GM21381 (cell line): Measurements from ENCODE around the gene ARFRP1.

Experiments used
- ATAC-seq: cut with Tn5 transposase; IDR thresholded peaks from one replicate; pipeline ENCODE4 v1.9.1; 2021; ENCODE audit warnings: mild to moderate bottlenecking, moderate library complexity; ENCODE audit not compliant: unreplicated experiment

ARFRP1 gene

DNA sequence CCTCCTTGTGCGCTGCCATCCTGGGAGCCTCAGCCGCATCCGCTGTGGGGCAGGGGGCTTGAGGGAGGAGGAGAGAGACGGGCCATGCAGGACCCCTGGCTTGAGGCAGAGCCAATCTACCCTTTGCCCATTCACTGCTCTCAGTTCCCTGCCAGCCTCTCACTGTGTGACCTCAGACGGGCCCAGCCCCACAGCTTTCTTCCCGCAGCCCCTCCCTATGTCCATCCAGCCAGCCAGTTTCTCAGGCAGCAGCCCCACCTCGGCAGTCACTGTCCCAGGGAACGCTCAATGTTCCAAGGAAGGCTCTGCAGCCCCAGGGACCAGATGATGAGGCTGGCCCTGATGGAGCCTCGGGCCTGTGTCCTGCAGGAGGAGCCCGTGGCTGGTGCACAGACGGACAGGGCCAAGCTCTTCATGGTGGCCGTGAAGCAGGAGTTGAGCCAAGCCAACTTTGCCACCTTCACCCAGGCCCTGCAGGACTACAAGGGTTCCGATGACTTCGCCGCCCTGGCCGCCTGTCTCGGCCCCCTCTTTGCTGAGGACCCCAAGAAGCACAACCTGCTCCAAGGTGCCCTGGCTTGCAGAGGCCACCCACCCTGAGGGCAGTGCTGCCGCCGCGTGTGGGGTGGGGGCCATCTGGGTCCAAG is 15.2 kb downstream of the ARFRP1 start:
- no peak for ATAC-seq

DNA sequence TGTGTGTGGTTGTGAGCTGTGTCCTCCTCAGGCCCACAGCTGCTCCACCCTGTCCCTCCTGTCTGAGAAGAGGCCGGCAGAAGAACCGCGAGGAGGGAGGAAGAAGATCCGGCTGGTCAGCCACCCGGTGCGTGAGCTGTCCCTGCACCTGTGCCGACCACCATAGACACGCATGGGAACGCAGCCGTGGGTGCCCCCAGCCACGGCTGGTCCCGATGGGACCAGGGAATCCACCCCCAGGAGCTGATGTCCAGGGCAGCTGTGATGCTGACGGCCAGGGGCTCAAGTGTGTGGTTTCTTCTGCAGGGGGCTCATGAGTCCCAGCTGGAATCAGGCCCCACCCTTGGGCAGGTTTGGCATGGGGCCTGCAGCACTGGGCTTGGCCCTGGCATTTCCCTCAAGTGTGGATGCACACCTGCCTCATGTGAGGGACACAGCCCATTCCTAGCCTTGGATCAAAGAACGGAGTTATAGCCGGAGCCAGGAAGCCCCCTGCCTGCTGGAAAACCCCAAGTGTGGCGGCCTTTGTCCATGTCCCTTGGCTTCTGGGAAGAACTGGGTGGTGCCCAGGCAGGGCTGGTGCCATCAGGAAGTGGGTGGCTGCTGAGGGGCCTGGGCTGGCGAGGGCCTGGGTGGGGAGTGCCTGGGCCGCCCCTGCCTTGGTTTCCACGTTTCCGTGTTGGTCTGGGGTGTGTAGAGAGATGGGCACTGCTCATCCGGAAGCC is 15.9 kb downstream of the ARFRP1 start:
- no peak for ATAC-seq

DNA sequence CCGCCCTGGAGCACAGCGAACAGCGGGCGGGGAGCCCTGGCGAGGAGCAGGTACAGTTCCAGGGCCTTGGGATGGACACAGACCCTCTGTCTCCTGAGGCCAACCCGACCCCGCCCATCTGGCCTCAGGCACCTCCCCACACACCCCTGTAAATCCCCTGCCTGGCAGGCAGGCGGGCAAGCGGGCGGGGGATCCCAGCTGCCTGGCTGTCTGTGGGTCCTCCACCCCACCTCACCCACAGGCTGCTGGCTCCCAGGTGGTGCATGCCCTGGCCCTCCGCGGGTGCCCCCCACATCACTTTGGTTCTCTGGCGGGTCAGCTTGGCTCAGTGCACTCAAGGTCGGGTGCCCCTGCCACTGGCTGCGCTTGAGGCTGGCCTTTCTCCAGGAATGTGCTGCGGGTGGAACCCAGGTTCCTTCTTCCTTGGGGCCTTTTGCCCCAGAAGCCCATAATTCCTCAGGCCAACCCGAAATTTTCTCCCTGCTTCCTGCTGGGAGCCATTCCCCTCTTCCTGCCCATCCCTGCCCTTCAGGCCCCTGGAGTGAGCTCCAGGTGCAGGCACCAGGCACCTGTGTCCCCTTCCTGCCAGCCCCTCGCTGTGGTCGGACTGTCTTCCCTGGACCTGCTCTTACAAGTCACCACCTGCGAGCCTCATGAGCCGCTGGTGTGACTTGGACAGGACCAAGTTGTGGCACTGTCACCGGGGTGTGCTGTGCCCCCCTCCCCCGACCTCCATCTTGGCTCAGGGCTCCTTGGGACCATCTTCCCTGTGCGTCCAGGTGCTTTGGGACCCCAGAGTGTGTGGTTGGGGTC is 16.7 kb downstream of the ARFRP1 start:
- ATAC-seq, result no peak

DNA sequence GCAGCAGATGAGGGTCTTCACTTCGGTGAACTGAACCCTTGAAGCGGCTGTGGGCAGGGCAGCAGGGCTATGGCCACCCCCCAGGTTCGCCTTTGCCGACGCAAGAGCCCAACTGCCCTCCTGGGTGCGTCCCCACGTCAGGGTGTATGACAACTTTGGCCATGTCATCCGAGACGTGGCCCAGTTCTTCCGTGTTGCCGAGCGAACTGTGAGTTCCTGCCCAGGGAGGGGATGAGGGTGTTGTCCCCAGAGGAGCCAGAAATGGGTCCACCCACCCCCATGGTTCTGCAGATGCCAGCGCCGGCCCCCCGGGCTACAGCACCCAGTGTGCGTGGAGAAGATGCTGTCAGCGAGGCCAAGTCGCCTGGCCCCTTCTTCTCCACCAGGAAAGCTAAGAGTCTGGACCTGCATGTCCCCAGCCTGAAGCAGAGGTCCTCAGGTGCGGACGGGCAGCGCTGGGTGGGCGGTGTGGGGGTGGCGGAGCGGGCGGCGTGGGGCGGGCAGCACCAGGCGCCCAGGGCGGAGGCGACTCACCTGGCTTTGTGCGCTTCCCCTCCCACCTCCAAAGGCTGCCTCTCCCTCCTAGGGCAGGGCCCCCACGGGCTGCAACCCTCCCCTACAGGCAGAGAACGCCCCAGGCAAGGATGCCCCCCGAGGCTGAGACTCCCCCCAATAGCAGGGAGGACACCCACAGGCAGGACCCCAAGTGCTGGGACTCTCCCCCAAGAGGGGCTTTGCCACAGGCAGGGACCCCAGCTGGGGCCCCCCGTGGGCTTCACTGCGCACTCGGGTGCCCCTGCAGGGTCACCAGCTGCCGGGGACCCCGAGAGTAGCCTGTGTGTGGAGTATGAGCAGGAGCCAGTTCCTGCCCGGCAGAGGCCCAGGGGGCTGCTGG is 17.5 kb downstream of the ARFRP1 start:
- no peak for ATAC-seq

DNA sequence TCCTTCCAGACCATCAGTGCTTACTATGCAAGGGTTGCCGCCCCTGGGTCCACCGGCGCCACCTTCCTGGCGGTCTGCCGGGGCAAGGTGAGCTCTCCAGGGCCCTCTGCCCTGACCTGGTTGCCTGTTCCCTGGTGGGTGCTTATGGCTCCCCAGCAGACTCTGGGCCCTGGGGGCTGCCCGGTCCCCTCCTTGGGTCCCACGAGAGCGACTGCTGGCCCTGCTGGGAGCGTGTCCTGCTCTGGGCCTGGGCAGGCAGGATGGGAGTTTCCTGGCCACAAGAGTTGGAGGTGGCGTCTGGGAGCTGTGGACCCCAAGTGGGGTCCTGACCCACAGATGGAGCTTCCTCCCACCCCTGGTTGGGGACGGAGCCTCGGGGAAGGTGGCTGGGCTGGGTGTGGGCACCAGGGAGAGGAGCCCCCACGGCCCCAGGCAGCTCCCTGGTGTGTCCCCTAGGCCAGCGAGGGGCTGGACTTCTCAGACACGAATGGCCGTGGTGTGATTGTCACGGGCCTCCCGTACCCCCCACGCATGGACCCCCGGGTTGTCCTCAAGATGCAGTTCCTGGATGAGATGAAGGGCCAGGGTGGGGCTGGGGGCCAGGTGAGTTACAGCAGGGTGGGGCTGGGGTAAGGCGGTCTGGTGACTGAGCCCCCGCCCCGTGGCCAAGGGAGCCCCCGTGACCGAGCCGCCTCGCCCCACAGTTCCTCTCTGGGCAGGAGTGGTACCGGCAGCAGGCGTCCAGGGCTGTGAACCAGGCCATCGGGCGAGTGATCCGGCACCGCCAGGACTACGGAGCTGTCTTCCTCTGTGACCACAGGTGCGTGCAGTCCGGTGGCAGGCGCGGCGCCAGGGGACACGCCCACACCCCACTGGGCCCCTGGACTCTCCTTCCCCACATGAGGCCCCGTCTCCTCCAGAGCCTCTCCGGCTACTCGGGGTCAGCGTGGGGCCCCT is 18.5 kb downstream of the ARFRP1 start:
- no peak for ATAC-seq

DNA sequence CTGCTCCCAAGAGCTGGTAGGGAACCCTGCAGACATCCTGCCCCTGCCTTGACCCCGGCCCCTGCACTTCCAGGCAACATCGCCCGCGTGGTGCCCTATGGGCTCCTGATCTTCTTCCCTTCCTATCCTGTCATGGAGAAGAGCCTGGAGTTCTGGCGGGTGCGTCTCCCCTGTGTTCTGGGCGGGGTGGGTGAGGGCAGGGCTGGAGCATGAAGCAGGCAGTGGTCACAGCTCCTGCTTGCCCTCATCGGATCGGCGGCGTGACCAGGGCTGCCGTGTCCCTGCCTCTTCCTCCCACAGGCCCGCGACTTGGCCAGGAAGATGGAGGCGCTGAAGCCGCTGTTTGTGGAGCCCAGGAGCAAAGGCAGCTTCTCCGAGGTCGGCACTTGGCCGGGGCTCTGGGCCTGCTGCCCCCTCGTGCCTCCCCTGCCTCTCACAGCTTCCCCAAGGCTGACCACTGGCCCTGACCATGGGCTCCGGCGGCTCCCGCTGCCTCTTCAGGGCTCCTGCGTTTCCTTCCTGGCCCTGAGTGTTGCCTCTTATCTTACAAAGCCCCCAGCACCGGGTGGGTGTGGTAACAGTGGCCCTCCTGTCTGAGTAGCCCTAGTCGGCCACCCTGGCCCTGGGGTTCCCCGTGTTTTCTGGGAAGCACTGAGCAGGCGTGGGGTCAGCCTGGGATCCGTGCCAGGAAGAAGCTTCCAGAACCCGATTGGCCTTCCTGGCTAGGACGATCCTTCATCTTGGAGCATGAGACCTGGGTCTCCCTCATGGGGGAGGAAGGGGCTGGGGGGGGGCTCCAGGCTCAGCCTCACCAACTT is 19.3 kb downstream of the ARFRP1 start:
- ATAC-seq, result no peak

DNA sequence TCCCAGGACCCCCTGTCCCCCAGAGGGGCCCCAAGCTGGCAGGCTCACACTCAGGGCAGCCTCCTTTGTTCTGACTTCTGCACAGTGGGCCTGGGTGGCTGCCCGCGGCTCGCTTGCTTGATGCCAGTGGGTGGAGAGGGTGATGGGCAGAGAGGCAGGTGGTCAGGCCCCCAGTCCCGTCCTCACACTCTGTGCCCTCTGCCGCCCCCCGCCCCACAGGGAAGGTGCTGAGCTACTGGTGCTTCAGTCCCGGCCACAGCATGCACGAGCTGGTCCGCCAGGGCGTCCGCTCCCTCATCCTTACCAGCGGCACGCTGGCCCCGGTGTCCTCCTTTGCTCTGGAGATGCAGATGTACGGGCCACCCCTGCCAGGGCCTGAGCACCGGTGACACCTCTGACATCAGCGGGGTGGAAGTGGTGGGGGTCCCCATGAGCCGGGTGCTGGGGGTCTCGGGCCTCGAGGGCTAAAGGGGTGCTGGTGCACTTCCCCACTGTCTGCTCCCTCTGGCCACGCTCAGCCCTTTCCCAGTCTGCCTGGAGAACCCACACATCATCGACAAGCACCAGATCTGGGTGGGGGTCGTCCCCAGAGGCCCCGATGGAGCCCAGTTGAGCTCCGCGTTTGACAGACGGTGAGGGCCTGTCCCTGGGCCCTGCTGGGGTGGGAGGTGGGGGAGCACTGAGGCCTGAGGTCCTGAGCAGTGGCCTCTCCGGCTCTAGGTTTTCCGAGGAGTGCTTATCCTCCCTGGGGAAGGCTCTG is 20.2 kb downstream of the ARFRP1 start:
- no peak for ATAC-seq

DNA sequence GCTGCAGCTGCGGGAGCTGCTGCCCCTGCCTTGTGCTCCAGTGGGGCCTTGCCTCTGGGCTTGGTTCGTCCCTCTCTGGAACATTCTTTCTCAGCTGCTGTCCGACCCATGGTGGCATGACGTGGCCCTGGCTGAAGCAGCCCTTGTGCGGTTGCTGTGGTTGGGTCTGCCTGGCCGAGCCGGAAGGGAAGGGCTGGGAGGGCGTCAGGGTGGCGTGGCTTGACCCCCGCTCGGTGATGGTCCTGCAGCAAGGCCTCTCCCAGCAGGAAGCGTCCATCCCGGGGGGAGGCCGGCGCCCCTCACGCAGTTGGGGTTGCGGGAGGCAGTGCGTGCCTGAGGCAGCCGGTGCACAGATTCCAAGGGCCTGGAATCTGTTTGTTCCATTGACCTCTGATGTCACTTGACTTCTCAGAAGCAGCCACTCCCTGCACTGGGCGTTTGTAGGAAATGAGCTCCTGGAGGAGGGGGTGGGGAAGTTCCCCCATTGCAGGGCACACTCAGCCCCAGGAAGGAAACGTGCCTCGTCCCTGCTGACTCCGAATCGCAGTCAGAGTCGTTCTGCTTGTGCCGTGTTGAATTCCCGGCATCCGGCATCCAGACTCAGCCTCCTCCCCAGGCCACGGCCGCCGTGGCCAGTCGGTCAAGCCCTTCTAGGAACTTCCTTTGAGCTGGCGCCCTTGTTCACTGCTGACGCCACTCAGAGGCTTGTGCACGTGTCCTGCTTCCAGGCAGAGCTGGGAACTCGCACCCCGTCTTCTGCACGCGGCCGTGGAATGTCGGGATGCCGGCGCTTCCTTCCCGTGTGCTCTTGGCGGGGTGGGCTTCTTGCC is 21.1 kb downstream of the ARFRP1 start:
- ATAC-seq, result no peak

DNA sequence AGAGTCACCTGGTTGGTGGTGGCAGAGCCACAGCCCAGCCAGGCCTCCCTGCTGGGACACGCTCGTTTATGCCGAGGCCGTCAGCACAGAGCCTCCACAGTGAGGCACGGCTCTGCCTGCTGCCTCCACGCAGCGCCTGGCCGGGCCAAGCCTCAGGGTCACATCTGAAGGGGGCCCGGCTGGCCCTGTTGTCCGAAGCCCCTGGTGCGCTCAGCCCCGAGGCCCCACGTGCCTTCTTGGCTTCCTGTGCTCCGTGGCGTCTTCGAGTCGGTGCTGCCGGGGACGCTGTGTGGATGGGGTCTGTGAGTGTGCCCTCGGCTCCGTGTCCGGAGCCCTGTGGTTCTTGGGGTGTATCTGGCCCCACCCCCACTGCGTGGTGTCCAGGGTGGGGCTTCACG is 21.7 kb downstream of the ARFRP1 start:
- ATAC-seq, result no peak

DNA sequence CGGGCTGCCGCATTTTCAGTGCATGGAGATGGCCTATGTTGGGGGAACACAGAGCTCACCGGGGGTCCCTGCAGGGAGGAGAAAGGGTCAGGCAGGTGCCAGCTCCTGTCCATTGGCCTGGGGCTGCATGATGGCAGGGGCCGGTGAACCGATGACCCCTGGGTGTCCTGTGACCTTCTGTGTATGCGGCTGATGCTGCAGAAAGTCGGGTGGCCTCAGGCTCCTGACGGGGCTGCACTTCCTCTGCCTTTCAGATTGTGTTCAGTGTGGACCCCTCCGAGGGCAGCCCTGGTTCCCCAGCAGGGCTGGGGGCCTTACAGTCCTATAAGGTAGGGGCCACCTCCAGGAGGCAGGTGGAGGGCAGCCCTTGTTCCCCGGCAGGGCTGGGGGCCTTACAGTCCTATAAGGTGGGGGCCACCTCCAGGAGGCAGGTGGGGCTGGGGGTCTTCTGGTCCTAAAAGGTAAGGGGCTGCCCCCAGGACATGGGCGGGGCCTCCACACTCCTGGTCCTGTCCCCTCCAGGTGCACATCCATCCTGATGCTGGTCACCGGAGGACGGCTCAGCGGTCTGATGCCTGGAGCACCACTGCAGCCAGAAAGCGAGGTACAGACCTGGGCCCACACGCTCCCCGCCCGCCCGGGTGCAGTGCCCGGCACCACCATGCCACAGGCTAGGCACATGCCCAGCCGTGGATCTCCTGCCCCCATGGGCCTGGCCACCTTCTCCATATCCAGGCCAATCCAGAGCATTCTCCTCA is 22.3 kb downstream of the ARFRP1 start:
- no peak for ATAC-seq

DNA sequence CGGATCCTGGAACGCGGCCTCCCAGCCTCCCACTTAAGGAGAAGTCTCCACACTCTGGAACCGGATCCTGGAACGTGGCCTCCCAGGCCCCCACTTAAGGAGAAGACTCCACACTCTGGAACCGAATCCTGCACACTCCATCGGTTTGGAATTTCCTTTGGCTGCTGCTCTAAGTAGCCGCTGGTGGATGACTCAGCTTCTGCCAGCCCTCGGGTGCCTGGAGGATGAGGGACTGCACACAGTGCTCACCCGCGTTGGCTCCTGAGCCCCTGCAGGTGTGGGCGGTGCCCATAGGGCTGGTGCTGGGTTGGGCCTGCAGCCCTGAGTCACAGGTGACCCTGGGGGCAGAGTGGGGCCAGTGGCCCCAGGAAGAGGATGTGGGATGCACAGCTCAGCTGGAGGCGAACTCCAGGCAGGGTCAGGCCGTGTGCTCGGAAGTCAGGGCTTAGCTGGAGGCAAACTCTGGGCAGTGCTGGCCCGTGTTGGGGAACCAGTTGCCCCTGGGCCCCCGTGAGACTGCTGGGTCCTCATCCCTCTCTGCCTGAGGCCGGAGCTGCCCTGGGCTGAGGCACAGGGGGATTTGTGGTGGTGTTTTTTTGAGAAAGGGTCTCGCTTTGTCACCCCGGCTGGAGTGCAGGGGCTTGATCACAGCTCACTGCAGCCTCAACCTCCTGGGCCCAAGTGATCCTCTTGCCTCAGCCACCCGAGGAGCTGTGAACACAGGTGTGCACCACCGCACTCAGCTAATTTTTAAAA is 25.2 kb downstream of the ARFRP1 start:
- ATAC-seq, result no peak

DNA sequence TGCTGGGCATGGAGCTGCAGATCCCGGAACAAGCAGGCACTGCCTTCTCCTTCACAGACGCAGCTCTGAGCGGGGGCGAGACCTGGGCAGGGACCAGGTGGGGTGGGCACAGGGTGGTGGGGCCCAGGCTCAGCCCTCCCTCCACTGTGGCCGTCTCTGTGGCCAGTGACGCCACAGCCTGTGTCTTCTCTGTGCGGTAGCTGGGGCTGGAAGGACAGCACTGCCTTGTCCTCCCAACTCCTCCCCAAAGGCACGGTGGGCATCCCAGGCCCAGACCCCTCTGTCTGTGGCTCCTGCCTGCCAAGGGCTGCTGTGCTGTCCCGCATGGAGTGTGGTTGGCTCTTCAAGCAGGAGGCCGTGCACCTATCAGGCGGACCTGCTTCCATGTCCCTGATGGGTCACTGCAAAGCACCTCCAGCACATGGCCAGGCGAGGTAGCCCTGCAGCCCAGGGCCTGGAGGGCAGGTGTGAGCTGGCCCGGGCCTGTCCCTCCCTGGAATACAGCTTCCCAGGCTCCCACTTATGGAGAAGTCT is 26.1 kb downstream of the ARFRP1 start:
- ATAC-seq, result no peak

DNA sequence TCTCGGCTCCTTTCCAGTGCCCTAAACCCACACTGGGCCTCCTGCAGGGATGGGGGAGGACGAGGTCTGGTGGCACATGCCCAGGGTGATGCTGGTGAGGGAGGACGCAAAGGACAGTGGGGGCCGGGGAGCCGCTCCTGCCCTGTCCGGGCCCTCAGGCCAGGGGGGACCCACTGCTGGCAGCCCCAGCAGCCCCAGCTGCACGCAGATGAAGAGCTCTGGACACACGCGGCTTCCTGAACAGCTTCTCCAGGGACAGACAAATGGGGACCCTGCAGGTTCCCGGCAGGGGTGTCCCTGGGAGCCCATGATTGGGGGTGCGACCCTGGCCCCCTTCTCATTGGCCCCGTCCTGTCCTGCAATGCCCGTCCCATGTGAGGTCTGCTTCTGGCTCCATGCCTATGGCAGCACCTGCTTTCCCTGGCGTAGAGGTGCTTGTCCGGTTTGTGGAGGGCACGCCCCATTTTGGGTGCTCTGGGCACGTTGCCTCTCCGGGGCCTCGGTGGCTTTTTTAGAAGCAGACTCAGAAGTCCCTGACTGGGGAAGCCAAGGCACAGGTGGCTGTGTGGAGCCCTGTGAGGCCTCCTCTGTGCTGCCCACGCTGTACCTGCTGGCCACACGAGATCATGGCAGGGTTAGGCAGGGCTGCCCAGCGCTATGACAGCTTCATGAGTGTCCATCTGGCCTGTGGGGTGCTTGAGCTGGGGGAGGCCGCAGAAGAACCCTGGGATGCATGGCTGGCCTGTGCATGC is 26.7 kb downstream of the ARFRP1 start:
- no peak for ATAC-seq

DNA sequence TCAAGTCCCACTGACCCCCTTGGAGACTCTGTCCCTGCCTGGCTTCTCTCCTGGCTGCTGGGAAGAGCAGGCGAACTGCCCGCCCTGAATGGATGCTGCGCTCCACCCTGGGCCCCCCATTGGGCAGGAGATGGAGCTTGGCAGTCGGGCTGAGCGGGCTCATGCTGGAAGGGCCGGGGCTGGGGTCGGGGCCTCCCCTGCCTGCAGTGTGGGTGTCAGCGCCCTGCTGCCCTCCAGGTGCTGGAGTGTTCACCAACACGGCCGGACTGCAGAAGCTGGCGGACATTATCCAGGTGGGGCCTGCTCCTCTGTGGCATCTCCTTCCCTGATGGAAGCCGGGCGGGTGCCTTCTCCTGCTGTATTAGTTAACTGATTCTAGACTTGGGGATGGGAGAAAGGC is 27.3 kb downstream of the ARFRP1 start:
- ATAC-seq, result no peak

DNA sequence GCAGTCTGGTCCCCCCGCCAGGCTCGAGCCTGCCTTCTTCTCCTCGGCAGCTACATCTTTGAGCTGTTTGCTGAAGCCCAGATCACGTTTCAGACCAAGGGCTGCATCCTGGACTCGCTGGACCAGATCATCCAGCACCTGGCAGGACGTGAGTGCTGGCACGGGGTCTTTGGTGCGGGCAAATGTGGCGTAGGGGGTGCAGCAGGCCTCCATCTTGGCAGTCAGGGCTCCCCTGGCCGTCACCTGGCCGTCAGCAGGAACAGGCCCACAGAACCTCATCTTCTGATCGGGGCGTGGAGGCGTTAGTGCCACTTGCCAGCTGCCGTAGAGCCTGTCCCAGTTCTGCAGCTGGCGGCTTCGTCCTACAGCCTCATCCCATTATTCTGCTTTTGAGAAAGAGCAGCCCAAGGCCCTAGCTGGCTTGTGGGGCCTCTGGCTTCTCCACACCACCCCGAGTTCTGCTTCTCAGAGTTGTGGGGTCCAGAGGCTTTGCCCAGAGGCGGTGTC is 27.9 kb downstream of the ARFRP1 start:
- ATAC-seq, result no peak
